KMS-11 (cell line): ENCODE results near the gene SHOC1.

Source experiments
- H2AFZ ChIP-seq: fragments of 200-600 bp; sonication (generic); 2 replicates; pipeline ENCODE4 v1.6.1; 2016; ENCODE audit warnings: antibody characterized with exemption, mixed run types, low read depth
- H3K27ac ChIP-seq: fragments of 200-600 bp; sonication (generic); 2 replicates; pipeline ENCODE4 v1.6.1; 2016; ENCODE audit warnings: mild to moderate bottlenecking, mixed run types
- H3K27me3 ChIP-seq: fragments of 200-600 bp; sonication (generic); 2 replicates; pipeline ENCODE4 v1.6.1; 2017; ENCODE audit warnings: mild to moderate bottlenecking, low read depth, mixed run types, moderate library complexity; ENCODE audit not compliant: insufficient read depth
- H3K36me3 ChIP-seq: fragments of 200-600 bp; sonication (generic); 2 replicates; pipeline ENCODE4 v1.6.1; 2017; ENCODE audit warnings: mild to moderate bottlenecking, mixed run types; ENCODE audit not compliant: insufficient read depth
- H3K4me1 ChIP-seq: fragments of 200-600 bp; sonication (generic); 2 replicates; pipeline ENCODE4 v1.6.1; 2016; ENCODE audit warnings: mild to moderate bottlenecking, low read depth, mixed run types; ENCODE audit not compliant: poor library complexity, severe bottlenecking
- H3K4me2 ChIP-seq: fragments of 200-600 bp; sonication (generic); 2 replicates; pipeline ENCODE4 v1.7.0; 2016; ENCODE audit warnings: mild to moderate bottlenecking, mixed run types
- H3K4me3 ChIP-seq: fragments of 200-600 bp; sonication (generic); IDR thresholded peaks from 2 replicates; pipeline ENCODE4 v1.6.1; 2017; ENCODE audit warnings: low read depth, low read length, mixed read lengths; ENCODE audit not compliant: insufficient read depth
- H3K79me2 ChIP-seq: fragments of 200-600 bp; sonication (generic); 2 replicates; pipeline ENCODE4 v1.6.1; 2016; ENCODE audit warnings: low read depth, mixed run types; ENCODE audit not compliant: insufficient read depth
- H3K9ac ChIP-seq: fragments of 200-600 bp; sonication (generic); 2 replicates; pipeline ENCODE4 v1.6.1; 2016; ENCODE audit warnings: mild to moderate bottlenecking, mixed run types
- H4K20me1 ChIP-seq: fragments of 200-600 bp; sonication (generic); 2 replicates; pipeline ENCODE4 v1.6.1; 2016; ENCODE audit warnings: mild to moderate bottlenecking, mixed run types; ENCODE audit not compliant: insufficient read depth
- CTCF ChIP-seq: fragments of 200-600 bp; sonication (generic); conservative IDR thresholded peaks from 2 replicates; pipeline ENCODE4 v1.6.1; 2017; ENCODE audit warnings: low read depth, mild to moderate bottlenecking, antibody characterized with exemption, low read length, moderate library complexity, mixed read lengths

Gene SHOC1

GRCh38 chr9:111839987-111840386 is 45.2 kb upstream of the SHOC1 start:
- Histone ChIP-seq H3K79me2 (no peaks in the 10 kb centered on the region), H2AFZ (no peak overlapping the region), H4K20me1 (no peaks in the 10 kb centered on the region), H3K27ac (no peak overlapping the region), H3K36me3 (no peaks in the 10 kb centered on the region), H3K4me2 (no peak overlapping the region), H3K4me3 (no peak overlapping the region), H3K4me1 (no peaks in the 10 kb centered on the region), H3K27me3 (no peaks in the 10 kb centered on the region), H3K9ac (no peak overlapping the region)
- TF ChIP-seq CTCF: no peak

DNA sequence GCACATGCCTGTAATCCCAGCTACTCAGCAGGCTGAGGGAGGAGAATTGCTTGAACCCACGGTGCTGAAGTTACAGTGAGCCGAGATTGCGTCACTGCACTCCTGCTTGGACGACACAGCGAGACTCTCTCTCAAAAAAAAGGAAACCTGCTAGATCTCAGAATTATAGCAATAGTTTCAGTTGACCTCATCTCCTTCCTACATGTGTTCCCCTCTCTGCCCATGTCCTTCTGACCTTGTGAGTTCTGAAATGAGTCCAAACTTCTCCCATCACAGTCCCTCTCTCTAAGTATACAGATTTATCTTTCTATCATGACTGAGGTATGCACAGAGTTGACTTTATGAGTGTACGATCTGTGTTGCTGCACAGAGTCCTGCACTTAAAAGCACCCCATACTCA is 44.6 kb upstream of the SHOC1 start:
- Histone ChIP-seq H3K79me2 (no peaks in the 10 kb centered on the region), H3K4me1 (no peaks in the 10 kb centered on the region), H3K27ac (no peak overlapping the region), H3K27me3 (no peaks in the 10 kb centered on the region), H3K9ac (no peak overlapping the region), H2AFZ (no peak overlapping the region), H4K20me1 (no peaks in the 10 kb centered on the region), H3K36me3 (no peaks in the 10 kb centered on the region), H3K4me3 (no peak overlapping the region), H3K4me2 (no peak overlapping the region)
- TF ChIP-seq CTCF: no peak

DNA sequence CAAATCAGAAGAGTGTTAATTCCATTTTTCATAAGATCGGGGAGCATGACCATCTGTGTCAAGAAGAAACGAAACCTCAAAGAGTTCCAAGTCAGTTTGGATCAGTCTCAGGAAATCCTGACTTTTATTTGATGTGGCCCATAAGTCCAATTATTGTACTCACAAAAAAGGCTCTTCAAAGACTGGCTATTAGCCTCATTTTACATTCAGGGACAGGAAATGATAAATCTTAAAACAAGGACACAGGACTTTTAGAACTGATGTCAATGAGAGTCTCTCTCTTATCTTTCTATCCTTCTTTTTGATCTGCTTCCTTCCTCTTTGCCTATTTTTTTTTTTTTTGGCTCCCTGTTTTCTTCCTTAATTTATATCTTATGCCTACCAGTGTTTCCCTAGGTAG is 43.7 kb upstream of the SHOC1 start:
- no peaks in the 10 kb centered on the region for H4K20me1 ChIP-seq
- H3K27ac ChIP-seq: no peak overlapping the region
- H3K4me3 ChIP-seq: no peak overlapping the region
- no peak overlapping the region for H2AFZ ChIP-seq
- H3K79me2 ChIP-seq: no peaks in the 10 kb centered on the region
- TF ChIP-seq CTCF: no peak
- no peak overlapping the region for H3K9ac ChIP-seq
- H3K27me3 ChIP-seq: no peaks in the 10 kb centered on the region
- no peaks in the 10 kb centered on the region for H3K4me1 ChIP-seq
- H3K4me2 ChIP-seq: no peak overlapping the region
- H3K36me3 ChIP-seq: no peaks in the 10 kb centered on the region

DNA sequence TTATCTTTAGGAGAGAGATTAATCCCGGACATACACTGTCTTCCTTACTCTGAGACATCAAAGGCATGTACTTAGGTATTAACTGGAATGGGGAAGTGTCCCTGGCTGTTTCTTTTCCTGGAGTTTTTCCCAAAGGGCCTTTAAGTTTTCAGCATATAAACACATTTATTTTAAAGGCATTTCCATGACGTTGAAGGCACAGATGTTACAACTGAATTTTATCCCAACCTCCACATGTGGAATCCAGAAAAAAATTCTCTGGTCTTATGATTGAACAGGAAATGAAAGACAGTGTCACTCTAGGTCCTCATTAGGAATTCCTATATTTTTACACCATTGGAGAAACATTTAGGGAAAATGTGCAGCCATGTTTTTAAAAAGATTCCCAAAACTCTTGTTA is 41.6 kb upstream of the SHOC1 start:
- H4K20me1 ChIP-seq: no peaks in the 10 kb centered on the region
- no peak overlapping the region for H3K9ac ChIP-seq
- no peaks in the 10 kb centered on the region for H3K27me3 ChIP-seq
- H3K79me2 ChIP-seq: no peaks in the 10 kb centered on the region
- H3K4me2 ChIP-seq: no peak overlapping the region
- H3K4me3 ChIP-seq: no peak overlapping the region
- no peak overlapping the region for H3K27ac ChIP-seq
- no peak overlapping the region for H2AFZ ChIP-seq
- no peaks in the 10 kb centered on the region for H3K4me1 ChIP-seq
- TF ChIP-seq CTCF: no peak
- H3K36me3 ChIP-seq: no peaks in the 10 kb centered on the region

- Histone ChIP-seq H3K4me2 (no peak overlapping the region), H3K9ac (no peak overlapping the region), H3K4me1 (no peaks in the 10 kb centered on the region), H2AFZ (no peak overlapping the region), H3K27ac (no peak overlapping the region), H3K79me2 (no peaks in the 10 kb centered on the region), H4K20me1 (no peaks in the 10 kb centered on the region), H3K4me3 (no peak overlapping the region), H3K27me3 (no peaks in the 10 kb centered on the region), H3K36me3 (no peaks in the 10 kb centered on the region)
- no peak for TF ChIP-seq CTCF
These were observed 39.2 kb upstream of the SHOC1 start for GRCh38 chr9:111833941-111834340.
